PFSK-1 (cell line): Measurements from ENCODE around the gene CFAP299.

ENCODE experiments used
- FOXP2 ChIP-seq: optimal IDR thresholded peaks from 2 replicates; pipeline ENCODE3; 2011; ENCODE audit warnings: borderline replicate concordance, control low read depth, inconsistent platforms; ENCODE audit not compliant: insufficient read depth; ENCODE audit errors: extremely low read length, extremely low read depth
- POLR2AphosphoS5 ChIP-seq: IDR thresholded peaks from 2 replicates; pipeline ENCODE4 v1.6.1; 2012; ENCODE audit warnings: low read depth, mild to moderate bottlenecking, control low read depth, low read length, moderate library complexity
- SIN3A ChIP-seq: IDR thresholded peaks from 2 replicates; pipeline ENCODE4 v1.6.1; 2012; ENCODE audit warnings: mild to moderate bottlenecking, low read length, moderate library complexity, borderline replicate concordance; ENCODE audit not compliant: insufficient read depth
- TAF1 ChIP-seq: IDR thresholded peaks from 2 replicates; pipeline ENCODE4 v1.6.1; 2012; ENCODE audit warnings: low read length, control low read depth, borderline replicate concordance; ENCODE audit not compliant: insufficient read depth
- TF ChIP-seq, protein P1 (sequence below), 2 experiments: IDR thresholded peaks; 2 replicates each; pipeline versions ENCODE4 v1.6.1 to v1.8.0; 2011 to 2012; ENCODE audit warnings: low read depth in 2 of 2, low read length in 2 of 2, control low read depth in 1 of 2, inconsistent platforms in 1 of 2, mild to moderate bottlenecking in 1 of 2, moderate library complexity in 1 of 2; ENCODE audit not compliant: insufficient read depth in 1 of 2

The CFAP299 gene

DNA sequence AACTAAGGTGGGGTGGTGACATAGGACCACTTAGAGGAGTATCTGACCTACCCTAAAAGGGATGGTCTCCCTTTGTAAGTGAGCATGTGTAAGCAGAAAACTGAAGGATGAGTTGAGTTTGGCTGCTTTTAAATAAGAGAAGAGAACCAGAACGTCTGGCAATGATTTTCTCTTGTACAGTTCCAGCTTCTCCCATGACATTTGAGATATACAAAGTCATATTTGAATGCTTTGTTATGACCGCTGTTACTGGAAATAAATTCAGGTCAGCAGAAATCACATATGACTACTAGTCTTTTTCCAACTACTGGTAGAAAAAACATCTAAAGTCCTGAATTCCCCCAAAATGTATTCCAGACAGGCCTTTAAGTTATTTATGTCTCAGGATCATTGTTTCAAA is 381.7 kb downstream of the CFAP299 start:
- TF ChIP-seq, protein P1, sequence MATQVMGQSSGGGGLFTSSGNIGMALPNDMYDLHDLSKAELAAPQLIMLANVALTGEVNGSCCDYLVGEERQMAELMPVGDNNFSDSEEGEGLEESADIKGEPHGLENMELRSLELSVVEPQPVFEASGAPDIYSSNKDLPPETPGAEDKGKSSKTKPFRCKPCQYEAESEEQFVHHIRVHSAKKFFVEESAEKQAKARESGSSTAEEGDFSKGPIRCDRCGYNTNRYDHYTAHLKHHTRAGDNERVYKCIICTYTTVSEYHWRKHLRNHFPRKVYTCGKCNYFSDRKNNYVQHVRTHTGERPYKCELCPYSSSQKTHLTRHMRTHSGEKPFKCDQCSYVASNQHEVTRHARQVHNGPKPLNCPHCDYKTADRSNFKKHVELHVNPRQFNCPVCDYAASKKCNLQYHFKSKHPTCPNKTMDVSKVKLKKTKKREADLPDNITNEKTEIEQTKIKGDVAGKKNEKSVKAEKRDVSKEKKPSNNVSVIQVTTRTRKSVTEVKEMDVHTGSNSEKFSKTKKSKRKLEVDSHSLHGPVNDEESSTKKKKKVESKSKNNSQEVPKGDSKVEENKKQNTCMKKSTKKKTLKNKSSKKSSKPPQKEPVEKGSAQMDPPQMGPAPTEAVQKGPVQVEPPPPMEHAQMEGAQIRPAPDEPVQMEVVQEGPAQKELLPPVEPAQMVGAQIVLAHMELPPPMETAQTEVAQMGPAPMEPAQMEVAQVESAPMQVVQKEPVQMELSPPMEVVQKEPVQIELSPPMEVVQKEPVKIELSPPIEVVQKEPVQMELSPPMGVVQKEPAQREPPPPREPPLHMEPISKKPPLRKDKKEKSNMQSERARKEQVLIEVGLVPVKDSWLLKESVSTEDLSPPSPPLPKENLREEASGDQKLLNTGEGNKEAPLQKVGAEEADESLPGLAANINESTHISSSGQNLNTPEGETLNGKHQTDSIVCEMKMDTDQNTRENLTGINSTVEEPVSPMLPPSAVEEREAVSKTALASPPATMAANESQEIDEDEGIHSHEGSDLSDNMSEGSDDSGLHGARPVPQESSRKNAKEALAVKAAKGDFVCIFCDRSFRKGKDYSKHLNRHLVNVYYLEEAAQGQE (IDR thresholded peaks at IDR 0.05; ENCODE audit: insufficient read depth in 1 of 2, low read depth in 2 of 2, low read length in 2 of 2), result no peak
- TF ChIP-seq TAF1 (no peak), SIN3A (no peak), FOXP2 (no peak), POLR2AphosphoS5 (no peak)

DNA sequence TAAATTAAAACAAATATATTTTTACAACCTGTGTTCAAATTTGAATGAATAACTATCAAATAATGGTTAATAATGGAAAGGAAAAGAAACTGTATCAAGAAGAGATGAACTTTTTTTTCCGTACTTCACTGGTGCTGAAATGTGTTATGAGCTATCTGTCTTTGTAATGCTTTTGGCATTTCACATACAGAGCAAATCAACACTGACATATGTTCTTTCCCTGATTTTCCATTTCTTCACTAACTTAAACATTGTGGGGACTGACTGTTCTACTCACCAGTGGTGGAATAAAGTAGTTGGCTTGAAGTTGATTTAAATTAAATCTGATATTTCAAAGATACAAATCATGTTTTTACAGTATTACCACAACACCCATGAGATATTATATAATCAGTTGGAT is 390.9 kb downstream of the CFAP299 start:
- TF ChIP-seq TAF1 (no peak), POLR2AphosphoS5 (no peak), FOXP2 (no peak), SIN3A (no peak)
- TF ChIP-seq, protein P1 (IDR thresholded peaks at IDR 0.05; ENCODE audit: insufficient read depth in 1 of 2, low read depth in 2 of 2, low read length in 2 of 2), result no peak

DNA sequence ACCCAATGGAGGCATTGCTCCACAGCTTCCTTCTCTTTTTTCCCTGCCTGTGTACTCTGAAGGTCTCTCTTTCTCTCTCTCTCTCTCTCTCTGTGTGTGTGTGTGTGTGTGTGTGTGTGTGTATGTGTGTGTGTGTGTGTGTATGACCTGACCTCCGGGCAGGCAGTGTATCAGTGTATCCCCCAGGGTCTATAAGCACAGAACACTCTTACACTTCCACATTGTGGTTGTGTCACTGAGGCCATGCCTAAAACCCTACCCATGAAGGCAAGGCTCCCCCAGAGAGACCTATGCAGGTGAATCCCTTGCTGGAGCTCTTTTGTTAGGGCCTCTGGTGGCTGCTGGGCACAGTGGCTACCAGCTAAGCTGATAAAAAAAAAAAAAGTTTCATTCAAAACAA is 394.6 kb downstream of the CFAP299 start:
- TF ChIP-seq, protein P1 (IDR thresholded peaks at IDR 0.05; ENCODE audit: insufficient read depth in 1 of 2, low read depth in 2 of 2, low read length in 2 of 2), result no peak
- no peak for TF ChIP-seq SIN3A
- no peak for TF ChIP-seq TAF1
- TF ChIP-seq POLR2AphosphoS5, result no peak

DNA sequence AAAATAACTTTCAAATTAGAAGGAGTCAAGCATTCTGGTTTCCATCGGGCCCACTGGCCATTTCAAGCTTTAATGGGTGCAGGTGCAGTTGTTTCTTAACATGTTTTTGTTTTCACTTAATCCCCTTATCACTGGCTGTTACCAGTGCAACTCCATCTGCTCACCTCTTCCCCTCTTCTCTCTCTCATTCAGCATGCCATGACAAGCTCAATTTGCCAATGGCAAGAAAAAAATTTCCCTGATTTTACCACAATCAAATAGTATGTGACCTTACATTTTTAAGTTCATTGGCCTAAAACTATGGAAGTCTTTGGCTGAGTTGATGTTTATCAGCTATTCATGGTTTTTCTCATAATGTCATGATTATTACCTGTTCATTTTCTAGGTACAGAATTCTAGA is 395.9 kb downstream of the CFAP299 start:
- TF ChIP-seq, protein P1 (IDR thresholded peaks at IDR 0.05; ENCODE audit: insufficient read depth in 1 of 2, low read depth in 2 of 2, low read length in 2 of 2), result no peak
- TF ChIP-seq FOXP2 (no peak), POLR2AphosphoS5 (no peak), SIN3A (no peak), TAF1 (no peak)

DNA sequence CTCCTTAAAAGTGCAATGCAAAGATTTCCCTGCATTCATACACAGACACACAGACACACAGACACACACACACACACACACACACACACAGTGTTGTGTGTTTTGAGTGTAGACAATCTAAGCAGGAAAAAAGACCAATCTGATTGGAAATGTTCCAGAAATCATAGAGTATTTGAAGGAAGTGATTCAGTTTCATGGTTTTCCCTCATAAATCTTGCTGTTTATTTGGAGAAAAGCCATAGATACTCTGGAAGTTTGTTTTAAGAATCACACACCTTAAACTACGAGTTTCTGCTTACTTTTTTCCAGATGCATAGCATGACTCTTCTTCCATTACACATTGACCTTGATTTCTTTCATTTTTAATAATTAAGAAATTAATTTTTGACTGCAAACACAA is 396.5 kb downstream of the CFAP299 start:
- TF ChIP-seq FOXP2, result no peak

DNA sequence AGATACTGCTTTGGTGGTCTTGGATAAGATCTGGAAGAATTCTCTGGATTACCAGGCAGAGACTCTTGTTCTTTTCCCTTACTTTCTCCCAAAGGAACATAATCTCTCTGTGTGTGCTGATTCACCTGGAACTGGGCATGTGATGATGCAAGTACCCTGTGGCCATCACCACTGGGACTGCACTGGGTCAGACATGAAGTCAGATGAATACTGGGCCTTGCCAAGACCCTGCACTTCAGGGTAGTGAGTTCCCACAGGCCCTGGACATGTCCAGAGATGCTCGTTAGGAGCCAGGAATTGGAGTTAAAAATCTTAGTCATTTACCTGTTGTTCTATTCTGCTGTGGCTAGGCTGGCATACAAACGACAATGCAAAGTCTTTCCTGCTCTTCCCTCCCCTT is 404.8 kb downstream of the CFAP299 start:
- TF ChIP-seq, protein P1 (IDR thresholded peaks at IDR 0.05; ENCODE audit: insufficient read depth in 1 of 2, low read depth in 2 of 2, low read length in 2 of 2), result no peak
